H1 (cell line): ENCODE data around the gene PTTG1IP. TPM values are rescaled to one million over a fixed set of nuclear protein-coding genes. Genes with fewer than 3 reads are reported as not detected.

Experiments
- CHD7 ChIP-seq: fragments of 300-600 bp; sonication (generic); IDR thresholded peaks from 2 replicates; pipeline ENCODE4 v1.7.1; 2012; ENCODE audit warnings: low read length, moderate library complexity, mild to moderate bottlenecking, inconsistent platforms; ENCODE audit not compliant: insufficient replicate concordance
- SP4 ChIP-seq: IDR thresholded peaks from 2 replicates; pipeline ENCODE4 v1.6.1; 2012; ENCODE audit warnings: low read length, inconsistent platforms
- YY1 ChIP-seq: IDR thresholded peaks from 2 replicates; pipeline ENCODE4 v1.6.1; 2011; ENCODE audit warnings: low read depth, mild to moderate bottlenecking, low read length
- polyA plus RNA-seq, 7 experiments: library from polyadenylated mRNA; depleted of rRNA in 3 of 7; stranded (reverse) in 5 of 7; unstranded in 2 of 7; fragments of >200 nt in 5 of 7; fragments of 200-250 nt in 2 of 7; gene quantifications; 1 replicate in 5 of 7; 2 replicates in 1 of 7; 4 replicates in 1 of 7; pipeline versions ENCODE4 v1.2.1 to v1.2.3, GENCODE V29; 2011 to 2013; ENCODE audit warnings: missing spikeins in 2 of 7, mixed read lengths in 2 of 7
- total RNA-seq: library from RNA; stranded (reverse); fragmentation: NEBNext Ultra II Directional; extraction: Animal tissue kit (Norgen Biotek cat#: 25700); gene quantifications from 2 replicates; pipeline ENCODE4 v1.2.1, GENCODE V29; 2021

PTTG1IP gene
- total and polyA plus RNA-seq, 2 of the 8 experiments (the other 6 are each of a cell fraction or from before 2014, with no cell fraction given) = 90.8 to 130 TPM

DNA sequence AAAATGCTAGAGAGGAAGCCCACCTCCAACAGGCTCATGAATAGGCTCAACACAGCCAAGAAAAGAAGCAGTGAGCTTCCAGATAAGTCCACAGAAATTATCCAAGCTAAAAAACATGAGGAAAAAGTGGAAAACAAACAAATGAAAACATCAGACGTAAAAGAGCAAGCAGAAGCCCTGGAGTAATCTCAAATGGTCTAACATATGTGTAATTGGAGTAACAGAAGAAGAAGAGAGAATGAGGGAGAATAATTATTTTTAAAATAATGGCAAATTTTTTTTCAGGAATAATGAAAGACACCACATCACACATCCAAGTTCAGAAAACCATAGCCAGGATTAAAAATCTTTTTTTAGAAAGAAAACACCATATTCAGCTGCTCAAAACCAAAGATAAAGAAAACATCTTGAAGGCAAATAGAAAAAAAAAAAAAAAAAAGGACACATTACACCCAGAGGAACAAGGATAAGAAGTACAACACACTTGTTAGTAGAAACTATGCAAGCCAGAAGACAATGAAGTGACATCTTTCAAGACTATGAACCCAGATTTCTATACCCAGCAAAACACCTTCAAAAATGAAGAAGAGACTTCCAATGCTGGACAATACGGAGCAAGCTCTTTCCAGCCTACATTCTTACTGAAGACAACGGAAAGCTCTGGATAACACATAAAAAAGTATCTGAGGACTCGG lies 45.0 kb downstream of the PTTG1IP start (continued):
- TF ChIP-seq CHD7 (no peak), YY1 (no peak), SP4 (no peak)
